K562 (cell line): ENCODE results near the gene CCL4. TPM values are rescaled to one million over a fixed set of nuclear protein-coding genes. Genes with fewer than 3 reads are reported as not detected.

Experiments
- ATAC-seq: fragments of 200-7000 bp; cut with Tn5 transposase; 3 replicates; pipeline ENCODE4 v1.9.1; 2020; ENCODE audit warnings: moderate library complexity
- BruUV-seq: library from RNA; stranded (reverse); fragments of 400-500 nt; replicated peaks from 2 replicates; lab custom pipeline; 2021; lab: Mats Ljungman, UMichigan
- CTCF ChIA-PET: fragments of 300-600 bp; formaldehyde crosslinking; extraction: SDS; loops from one replicate; lab custom pipeline; 2021; ENCODE audit warnings: low intra/inter-chr PET ratio; lab: Yijun Ruan, JAX
- POLR2A ChIA-PET: fragments of 300-600, 350-650 bp; sonication (Branson Sonifier 250); formaldehyde crosslinking; extraction: SDS; loops from one replicate; lab custom pipeline; 2021; ENCODE audit warnings: antibody characterized with exemption, inconsistent platforms; lab: Yijun Ruan, JAX
- DNase-seq, 4 experiments: peaks; one replicate each; pipeline versions ENCODE4 v3.0.0 to v3.0.0-alpha.2; 2011 to 2018; ENCODE audit warnings: low spot score in 3 of 4, mixed read lengths in 3 of 4; ENCODE audit errors: extremely low read depth in 1 of 4
- FAIRE-seq: peaks from 2 replicates; lab custom pipeline; 2011; peaks lifted over from hg19 to GRCh38; lab: Jason Lieb, UNC
- H2AFZ ChIP-seq: 2 replicates; pipeline ENCODE4 v1.6.0; 2011; ENCODE audit warnings: low read depth, low read length, control low read depth, inconsistent platforms
- H3K27ac ChIP-seq: fragments of 200-600 bp; 3 replicates; pipeline ENCODE4 v1.8.0; 2011; ENCODE audit warnings: low read depth, mild to moderate bottlenecking, control low read depth, inconsistent platforms, low read length, moderate library complexity, mixed read lengths; ENCODE audit errors: extremely low read depth
- H3K27me3 ChIP-seq, 2 experiments: fragments of 300-600 bp in 1 of 2; 2 replicates in 1 of 2; 3 replicates in 1 of 2; pipeline versions ENCODE4 v1.6.0 to v1.8.0; 2011; ENCODE audit warnings: inconsistent platforms in 2 of 2, low read length in 2 of 2, mild to moderate bottlenecking in 1 of 2, mixed read lengths in 1 of 2, moderate library complexity in 1 of 2; ENCODE audit not compliant: control insufficient read depth in 2 of 2, insufficient read depth in 2 of 2
- H3K36me3 ChIP-seq: fragments of 300-600 bp; 3 replicates; pipeline ENCODE4 v1.8.0; 2011; ENCODE audit warnings: mild to moderate bottlenecking, low read length, inconsistent platforms; ENCODE audit not compliant: control insufficient read depth, insufficient read depth
- H3K4me1 ChIP-seq, 2 experiments: fragments of 200-600 bp in 1 of 2; replicated peaks in 1 of 2; 2 replicates in 1 of 2; 3 replicates in 1 of 2; pipeline versions ENCODE4 v1.5.1 to v1.8.0; 2011; ENCODE audit warnings: inconsistent platforms in 2 of 2, low read length in 2 of 2, mild to moderate bottlenecking in 1 of 2, mixed read lengths in 1 of 2, moderate library complexity in 1 of 2; ENCODE audit not compliant: control insufficient read depth in 2 of 2, insufficient read depth in 2 of 2
- H3K4me2 ChIP-seq: 2 replicates; pipeline ENCODE4 v1.6.1; 2011; ENCODE audit warnings: low read length, control low read depth, inconsistent platforms, mixed read lengths; ENCODE audit not compliant: insufficient read depth
- H3K4me3 ChIP-seq: fragments of 200-600 bp; sonication (generic), shearing (Covaris generic); 2 replicates; pipeline ENCODE4 v1.5.1; 2016; ENCODE audit warnings: control low read depth, inconsistent platforms
- H3K79me2 ChIP-seq: fragments of 200-600 bp; 3 replicates; pipeline ENCODE4 v1.8.0; 2011; ENCODE audit warnings: low read length, inconsistent platforms; ENCODE audit not compliant: control insufficient read depth, insufficient read depth
- H3K9ac ChIP-seq, 2 experiments: 2 replicates each; pipeline versions ENCODE4 v1.6.0 to v1.6.1; 2011; ENCODE audit warnings: low read depth in 2 of 2, low read length in 2 of 2, control low read depth in 1 of 2, inconsistent platforms in 1 of 2, mild to moderate bottlenecking in 1 of 2, mixed read lengths in 1 of 2; ENCODE audit not compliant: insufficient read depth in 1 of 2
- H3K9me1 ChIP-seq: one replicate; pipeline ENCODE4 v1.6.0; 2011; ENCODE audit warnings: inconsistent platforms, mild to moderate bottlenecking, low read length, moderate library complexity; ENCODE audit not compliant: control insufficient read depth, insufficient read depth
- H3K9me3 ChIP-seq: replicated peaks from 2 replicates; pipeline ENCODE4 v1.5.1; 2011; ENCODE audit warnings: low read depth, low read length, inconsistent platforms; ENCODE audit not compliant: control insufficient read depth, insufficient read depth
- H4K20me1 ChIP-seq: replicated peaks from 2 replicates; pipeline ENCODE4 v1.6.1; 2011; ENCODE audit warnings: low read length, inconsistent platforms, mixed read lengths; ENCODE audit not compliant: control insufficient read depth, insufficient read depth
- BMI1 ChIP-seq: fragments of 150-350 bp; IDR thresholded peaks from 2 replicates; pipeline ENCODE4 v1.6.1; 2014; ENCODE audit warnings: low read length
- IRF2 ChIP-seq: sonication (generic); formaldehyde crosslinking; IDR thresholded peaks from 2 replicates; pipeline ENCODE4 v1.8.1; 2022; ENCODE audit warnings: mild to moderate bottlenecking, missing genetic modification reagents
- JUNB ChIP-seq: fragments of 450-650 bp; formaldehyde crosslinking; conservative IDR thresholded peaks from 2 replicates; pipeline ENCODE4 v1.4.0; 2020; ENCODE audit warnings: mild to moderate bottlenecking
- MEIS2 ChIP-seq: fragments of 450-650 bp; IDR thresholded peaks from 2 replicates; pipeline ENCODE4 v1.6.1; 2014; ENCODE audit warnings: mild to moderate bottlenecking; ENCODE audit not compliant: partially characterized antibody
- NCOA1 ChIP-seq: fragments of 450-650 bp; IDR thresholded peaks from 2 replicates; pipeline ENCODE4 v1.6.1; 2016; ENCODE audit warnings: low read depth
- PML ChIP-seq: IDR thresholded peaks from 2 replicates; pipeline ENCODE4 v1.6.1; 2012; ENCODE audit warnings: low read length, inconsistent platforms
- SP2 ChIP-seq: IDR thresholded peaks from 2 replicates; pipeline ENCODE4 v1.6.1; 2011; ENCODE audit warnings: mild to moderate bottlenecking, low read depth, low read length, moderate library complexity; ENCODE audit not compliant: poor library complexity, severe bottlenecking; ENCODE audit errors: extremely low read depth
- ZNF24 ChIP-seq: fragments of 450-650 bp; IDR thresholded peaks from 2 replicates; pipeline ENCODE4 v1.6.1; 2016
- ZNF282 ChIP-seq: sonication (generic); formaldehyde crosslinking; IDR thresholded peaks from 2 replicates; pipeline ENCODE4 v1.8.1; 2023; ENCODE audit warnings: missing genetic modification reagents
- ZNF507 ChIP-seq: conservative IDR thresholded peaks from 2 replicates; pipeline ENCODE4 v1.6.1; 2017; ENCODE audit warnings: missing genetic modification characterization, missing compliant biosample characterization
- WGBS: fragments of 100-300 bp; shearing (Covaris generic); methylation state at CpG from one replicate; pipeline ENCODE4 v1.1.6; 2016; ENCODE audit warnings: low coverage, mixed read lengths; ENCODE audit not compliant: insufficient coverage; ENCODE audit errors: missing lambda C conversion rate; 5-methylcytosine and 5-hydroxymethylcytosine counted together
- in situ Hi-C: fragments of 300-500 bp; cut with MboI; formaldehyde crosslinking; loops from 4 replicates; pipeline ENCODE4 v1.15.0; 2018; ENCODE audit warnings: inconsistent platforms, mixed read lengths
- intact Hi-C: fragments of 100-400 bp; cut with micrococcal nuclease; formaldehyde crosslinking; loops from 2 replicates; pipeline ENCODE4 v1.14.2; 2022
- polyA plus RNA-seq, 8 experiments: library from polyadenylated mRNA; depleted of rRNA in 4 of 8; stranded (reverse) in 5 of 8; unstranded in 3 of 8; fragments of >200 nt; fragmentation: Nextera tagmentation in 2 of 8; fragmentation: Illumina TruSeq in 1 of 8; extraction: Ambion mirVana in 2 of 8; extraction: Trizol in 1 of 8; gene quantifications; 2 replicates each; pipeline versions ENCODE4 v1.2.1 to v1.2.3, GENCODE V29; 2011 to 2014; ENCODE audit warnings: inconsistent platforms in 1 of 8, missing spikeins in 1 of 8
- total RNA-seq, 7 experiments: library from RNA; depleted of rRNA in 6 of 7; stranded (reverse); fragments of >200 nt in 6 of 7; fragmentation: Illumina TruSeq in 2 of 7; extraction: Trizol in 2 of 7; gene quantifications; 2 replicates each; pipeline versions ENCODE4 v1.2.1 to v1.2.3, GENCODE V29; 2011 to 2021; ENCODE audit warnings: low replicate concordance in 1 of 7
- TF ChIP-seq, protein P1 (sequence below): fragments of 250-450 bp; sonication (Bioruptor Pico); IDR thresholded peaks from 2 replicates; pipeline ENCODE4 v1.5.0; 2021; ENCODE audit warnings: mild to moderate bottlenecking, moderate library complexity
- TF ChIP-seq, protein P2 (sequence below): fragments of 250-450 bp; sonication (Bioruptor Pico); IDR thresholded peaks from 2 replicates; pipeline ENCODE4 v1.8.0; 2022; ENCODE audit warnings: inconsistent platforms, mild to moderate bottlenecking, moderate library complexity, borderline replicate concordance
- TF ChIP-seq, protein P3 (sequence below): fragments of 450-650 bp; IDR thresholded peaks from 2 replicates; pipeline ENCODE4 v1.6.1; 2016; ENCODE audit warnings: mild to moderate bottlenecking

CCL4 gene
- total and polyA plus RNA-seq, 9 of the 15 experiments (the other 6 are each of a cell fraction or from before 2014, with no cell fraction given) = 0.91 TPM; not detected in 8

DNA sequence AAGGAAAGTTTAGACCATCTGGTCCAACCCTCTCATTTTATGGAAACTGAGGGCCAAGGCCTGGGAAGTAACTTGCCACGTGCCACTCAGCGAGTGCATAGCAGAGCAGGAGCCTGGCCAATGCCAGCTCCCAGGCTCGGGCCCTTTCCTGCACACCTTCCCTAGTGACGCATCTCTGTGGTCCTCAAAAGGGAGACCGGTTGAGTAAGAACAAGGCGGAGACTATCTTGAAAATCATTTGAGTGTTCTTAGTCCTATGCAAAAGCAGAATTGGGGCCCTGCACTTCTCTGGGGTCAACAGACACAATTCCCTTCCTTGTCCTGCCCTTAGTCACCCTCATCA lies 2.8 kb downstream of the CCL4 start:
- H2AFZ ChIP-seq = no peak overlapping the region
- ATAC-seq (no peak), FAIRE-seq (no peak), DNase-seq (no peak)
- intact Hi-C loops = no loop called here
- ChIA-PET CTCF (no interaction called here), POLR2A (no interaction called here)
- H3K9me1 ChIP-seq = no peaks in the 10 kb centered on the region
- no TSS peak for BruUV-seq
- no peaks in the 10 kb centered on the region for H4K20me1 ChIP-seq
- no peak overlapping the region for H3K9ac ChIP-seq
- no peak overlapping the region for H3K4me3 ChIP-seq
- no peaks in the 10 kb centered on the region for H3K36me3 ChIP-seq
- no peaks in the 10 kb centered on the region for H3K27me3 ChIP-seq
- H3K4me2 ChIP-seq = no peak overlapping the region
- H3K27ac ChIP-seq = no peak overlapping the region
- no peaks in the 10 kb centered on the region for H3K9me3 ChIP-seq
- 0% methylated on average over 6 of the region's 6 CpGs for WGBS
- TF ChIP-seq, protein P1, sequence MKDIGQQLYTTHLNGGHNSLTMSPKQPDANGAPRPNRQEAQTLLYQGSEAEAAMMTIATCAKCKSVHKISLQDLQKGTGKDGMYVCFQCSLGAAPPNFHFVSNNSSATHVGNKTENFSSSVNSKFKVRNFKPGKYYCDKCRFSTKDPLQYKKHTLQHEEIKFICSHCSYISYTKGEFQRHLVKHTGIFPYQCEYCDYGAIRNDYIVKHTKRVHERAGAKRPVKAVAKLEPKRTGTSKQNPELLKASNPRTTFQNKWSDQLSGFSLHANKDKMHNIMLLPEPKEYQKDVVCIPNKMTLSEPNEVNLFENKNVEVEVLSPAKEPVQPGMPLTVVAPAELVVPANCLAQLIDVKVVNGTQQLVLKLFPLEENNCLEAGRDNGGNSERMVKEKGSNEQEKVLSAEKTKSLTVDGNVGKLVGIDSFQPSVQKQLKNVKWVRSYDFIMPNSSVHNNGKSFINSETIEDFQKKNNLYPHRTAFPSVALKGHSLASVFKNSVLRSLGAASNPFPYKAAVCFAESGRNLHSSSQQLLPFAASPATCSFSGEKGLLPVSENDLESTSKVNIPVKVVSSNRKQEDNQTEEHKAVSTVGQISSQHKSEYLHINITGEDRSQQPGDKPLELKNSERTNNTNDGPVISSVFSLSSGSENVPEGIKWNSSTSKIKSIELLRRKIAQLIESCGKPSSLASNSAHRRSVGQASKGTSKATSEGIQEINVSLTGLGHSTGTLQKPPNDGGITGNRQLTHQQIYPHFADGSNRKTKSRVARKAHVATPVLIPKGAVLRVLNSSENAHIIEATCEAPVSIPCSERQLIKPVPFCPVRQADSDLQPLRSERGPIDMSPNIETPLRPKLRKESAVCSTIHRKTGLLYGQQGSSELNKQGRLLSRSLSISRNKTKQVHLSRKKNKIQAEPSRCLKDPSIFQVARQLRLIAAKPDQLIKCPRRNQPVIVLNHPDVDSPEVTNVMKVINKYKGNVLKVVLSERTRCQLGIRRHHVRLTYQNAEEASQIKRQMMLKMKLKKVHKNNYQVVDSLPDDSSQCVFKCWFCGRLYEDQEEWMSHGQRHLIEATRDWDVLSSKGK (CRISPR knock-in tag) = no peak
- no peak for TF ChIP-seq NCOA1
- TF ChIP-seq IRF2 (CRISPR knock-in tag) = no peak
- no peak for TF ChIP-seq MEIS2
- TF ChIP-seq JUNB = no peak
- TF ChIP-seq, protein P2, sequence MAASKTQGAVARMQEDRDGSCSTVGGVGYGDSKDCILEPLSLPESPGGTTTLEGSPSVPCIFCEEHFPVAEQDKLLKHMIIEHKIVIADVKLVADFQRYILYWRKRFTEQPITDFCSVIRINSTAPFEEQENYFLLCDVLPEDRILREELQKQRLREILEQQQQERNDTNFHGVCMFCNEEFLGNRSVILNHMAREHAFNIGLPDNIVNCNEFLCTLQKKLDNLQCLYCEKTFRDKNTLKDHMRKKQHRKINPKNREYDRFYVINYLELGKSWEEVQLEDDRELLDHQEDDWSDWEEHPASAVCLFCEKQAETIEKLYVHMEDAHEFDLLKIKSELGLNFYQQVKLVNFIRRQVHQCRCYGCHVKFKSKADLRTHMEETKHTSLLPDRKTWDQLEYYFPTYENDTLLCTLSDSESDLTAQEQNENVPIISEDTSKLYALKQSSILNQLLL (CRISPR knock-in tag) = no peak
- no peak for TF ChIP-seq PML
- TF ChIP-seq SP2 = no peak
- TF ChIP-seq ZNF507 (tag) = no peak
- TF ChIP-seq, protein P3, sequence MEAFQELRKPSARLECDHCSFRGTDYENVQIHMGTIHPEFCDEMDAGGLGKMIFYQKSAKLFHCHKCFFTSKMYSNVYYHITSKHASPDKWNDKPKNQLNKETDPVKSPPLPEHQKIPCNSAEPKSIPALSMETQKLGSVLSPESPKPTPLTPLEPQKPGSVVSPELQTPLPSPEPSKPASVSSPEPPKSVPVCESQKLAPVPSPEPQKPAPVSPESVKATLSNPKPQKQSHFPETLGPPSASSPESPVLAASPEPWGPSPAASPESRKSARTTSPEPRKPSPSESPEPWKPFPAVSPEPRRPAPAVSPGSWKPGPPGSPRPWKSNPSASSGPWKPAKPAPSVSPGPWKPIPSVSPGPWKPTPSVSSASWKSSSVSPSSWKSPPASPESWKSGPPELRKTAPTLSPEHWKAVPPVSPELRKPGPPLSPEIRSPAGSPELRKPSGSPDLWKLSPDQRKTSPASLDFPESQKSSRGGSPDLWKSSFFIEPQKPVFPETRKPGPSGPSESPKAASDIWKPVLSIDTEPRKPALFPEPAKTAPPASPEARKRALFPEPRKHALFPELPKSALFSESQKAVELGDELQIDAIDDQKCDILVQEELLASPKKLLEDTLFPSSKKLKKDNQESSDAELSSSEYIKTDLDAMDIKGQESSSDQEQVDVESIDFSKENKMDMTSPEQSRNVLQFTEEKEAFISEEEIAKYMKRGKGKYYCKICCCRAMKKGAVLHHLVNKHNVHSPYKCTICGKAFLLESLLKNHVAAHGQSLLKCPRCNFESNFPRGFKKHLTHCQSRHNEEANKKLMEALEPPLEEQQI = no peak
- TF ChIP-seq ZNF24 = no peak
- TF ChIP-seq ZNF282 = no peak
- TF ChIP-seq BMI1 = no peak
- in situ Hi-C loops = no loop called here
- H3K4me1 ChIP-seq = no peaks in the 10 kb centered on the region
- no peaks in the 10 kb centered on the region for H3K79me2 ChIP-seq
